B cell (primary cell): ENCODE data around the gene PELI1.
"Not testable (repeated sequence)": the region's sequence is repeated elsewhere in the genome, so short reads cannot be mapped to it uniquely, and the experiment has no call there.

Source experiments
- CTCF ChIP-seq: fragments of 200-600 bp; IDR thresholded peaks from one replicate; pipeline ENCODE4 v1.8.0; 2022; ENCODE audit warnings: antibody characterized with exemption, mild to moderate bottlenecking
- EZH2 ChIP-seq: IDR thresholded peaks from 2 replicates; pipeline ENCODE4 v1.6.1; 2012; ENCODE audit warnings: borderline replicate concordance, low read depth, mild to moderate bottlenecking, moderate library complexity, low read length; ENCODE audit not compliant: insufficient read depth, poor library complexity, severe bottlenecking

GRCh38 chr2:64100584-64100983, 43.6 kb downstream of the PELI1 start:
- not testable (repeated sequence) for TF ChIP-seq EZH2, CTCF
